H1 (cell line): ENCODE measurements around the gene MAGEB1. TPM values are rescaled to one million over a fixed set of nuclear protein-coding genes. Genes with fewer than 3 reads are reported as not detected.

Source experiments
- CTCF ChIA-PET: fragments of 300-600 bp; sonication (Branson Sonifier 250); formaldehyde crosslinking; loops from one replicate; lab custom pipeline; 2021; ENCODE audit not compliant: partially characterized antibody; lab: Charles Lee
- POLR2A ChIA-PET: fragments of 300-600 bp; sonication (Branson Sonifier 250); formaldehyde crosslinking; loops from one replicate; lab custom pipeline; 2021; ENCODE audit warnings: inconsistent platforms; ENCODE audit not compliant: partially characterized antibody; lab: Charles Lee
- DNase-seq, 2 experiments: peaks; one replicate each; pipeline versions ENCODE4 v3.0.0 to v3.0.0-alpha.2; 2010 to 2022; ENCODE audit warnings: low spot score in 2 of 2, low read depth in 1 of 2, mixed read lengths in 1 of 2
- FAIRE-seq: peaks from 2 replicates; lab custom pipeline; 2011; peaks lifted over from hg19 to GRCh38; lab: Jason Lieb, UNC
- H2AFZ ChIP-seq: 2 replicates; pipeline ENCODE4 v1.8.1; 2012; ENCODE audit warnings: low read length, inconsistent platforms
- H2AK5ac ChIP-seq: 2 replicates; pipeline ENCODE4 v1.6.1; 2013; ENCODE audit warnings: low read depth, low read length
- H2BK120ac ChIP-seq: replicated peaks from 2 replicates; pipeline ENCODE3; 2013; ENCODE audit warnings: low read depth, low read length, inconsistent platforms
- H2BK12ac ChIP-seq: 2 replicates; pipeline ENCODE4 v1.6.1; 2013; ENCODE audit warnings: low read depth, low read length
- H2BK15ac ChIP-seq: 2 replicates; pipeline ENCODE4 v1.6.1; 2013; ENCODE audit warnings: low read length
- H2BK20ac ChIP-seq: 2 replicates; pipeline ENCODE4 v1.6.1; 2013; ENCODE audit warnings: low read length
- H2BK5ac ChIP-seq: 2 replicates; pipeline ENCODE4 v1.6.1; 2013; ENCODE audit warnings: low read depth, low read length
- H3K14ac ChIP-seq: 2 replicates; pipeline ENCODE4 v1.6.1; 2013; ENCODE audit warnings: inconsistent platforms; ENCODE audit not compliant: insufficient read length
- H3K18ac ChIP-seq: 2 replicates; pipeline ENCODE4 v1.6.1; 2013; ENCODE audit warnings: low read length; ENCODE audit errors: extremely low read depth
- H3K23ac ChIP-seq: 2 replicates; pipeline ENCODE4 v1.6.1; 2013; ENCODE audit warnings: inconsistent platforms; ENCODE audit not compliant: insufficient read length
- H3K23me2 ChIP-seq: 2 replicates; pipeline ENCODE4 v1.6.1; 2013; ENCODE audit warnings: low read depth, low read length
- H3K27ac ChIP-seq: 2 replicates; pipeline ENCODE4 v1.6.1; 2011; ENCODE audit warnings: low read depth, low read length, inconsistent platforms
- H3K27me3 ChIP-seq, 4 experiments: replicated peaks in 1 of 4; 1 replicate in 1 of 4; 2 replicates in 3 of 4; pipeline versions ENCODE4 v1.6.1 to v1.8.1; 2011 to 2013; ENCODE audit warnings: low read length in 3 of 4, mild to moderate bottlenecking in 3 of 4, inconsistent platforms in 2 of 4, mixed read lengths in 2 of 4, moderate library complexity in 1 of 4; ENCODE audit not compliant: control insufficient read depth in 3 of 4, insufficient read depth in 3 of 4; ENCODE audit errors: extremely low read depth in 1 of 4
- H3K36me3 ChIP-seq, 4 experiments: 2 replicates each; pipeline versions ENCODE4 v1.6.1 to v1.8.1; 2011 to 2013; ENCODE audit warnings: mild to moderate bottlenecking in 4 of 4, low read length in 3 of 4, moderate library complexity in 2 of 4, control low read depth in 1 of 4, inconsistent platforms in 1 of 4; ENCODE audit not compliant: insufficient read depth in 4 of 4, control insufficient read depth in 2 of 4
- H3K4ac ChIP-seq: replicated peaks from 2 replicates; pipeline ENCODE3; 2013; ENCODE audit warnings: low read length, low read depth, mixed read lengths, inconsistent platforms; ENCODE audit not compliant: insufficient read length
- H3K4me1 ChIP-seq, 4 experiments: replicated peaks in 1 of 4; 1 replicate in 1 of 4; 2 replicates in 3 of 4; pipeline versions ENCODE4 v1.6.1 to v1.8.1; 2011 to 2013; ENCODE audit warnings: low read length in 3 of 4, inconsistent platforms in 2 of 4, mixed read lengths in 1 of 4; ENCODE audit not compliant: insufficient read depth in 4 of 4, control insufficient read depth in 3 of 4
- H3K4me2 ChIP-seq, 2 experiments: 2 replicates each; pipeline versions ENCODE4 v1.6.1 to v1.8.1; 2011 to 2013; ENCODE audit warnings: low read depth in 2 of 2, low read length in 2 of 2, control low read depth in 1 of 2, inconsistent platforms in 1 of 2, mild to moderate bottlenecking in 1 of 2; ENCODE audit not compliant: insufficient read depth in 1 of 2
- H3K4me3 ChIP-seq, 4 experiments: fragments of 200-600, 300-600 bp in 1 of 4; sonication (generic), shearing (Covaris generic), sonication (Bioruptor Twin) in 1 of 4; 2 replicates each; pipeline versions ENCODE4 v1.5.1 to v1.8.1; 2011 to 2016; ENCODE audit warnings: low read length in 4 of 4, low read depth in 3 of 4, control low read depth in 2 of 4, inconsistent platforms in 2 of 4, mild to moderate bottlenecking in 2 of 4, mixed read lengths in 1 of 4, moderate library complexity in 1 of 4; ENCODE audit not compliant: insufficient read depth in 2 of 4; ENCODE audit errors: extremely low read depth in 1 of 4
- H3K56ac ChIP-seq: replicated peaks from 2 replicates; pipeline ENCODE3; 2013; ENCODE audit warnings: low read depth, mild to moderate bottlenecking, mixed read lengths, low read length, inconsistent platforms; ENCODE audit not compliant: insufficient read length
- H3K79me1 ChIP-seq: 2 replicates; pipeline ENCODE4 v1.6.1; 2013; ENCODE audit warnings: low read depth, low read length, control low read depth
- H3K79me2 ChIP-seq, 2 experiments: 2 replicates each; pipeline versions ENCODE4 v1.6.1 to v1.8.1; 2012 to 2013; ENCODE audit warnings: low read length in 2 of 2, mild to moderate bottlenecking in 2 of 2, inconsistent platforms in 1 of 2; ENCODE audit not compliant: insufficient read depth in 2 of 2, control insufficient read depth in 1 of 2
- H3K9ac ChIP-seq, 4 experiments: replicated peaks in 1 of 4; 1 replicate in 1 of 4; 2 replicates in 3 of 4; pipeline versions ENCODE4 v1.6.1 to v1.8.1; 2011 to 2013; ENCODE audit warnings: low read depth in 3 of 4, low read length in 3 of 4, control low read depth in 2 of 4, mild to moderate bottlenecking in 2 of 4, moderate library complexity in 2 of 4, inconsistent platforms in 1 of 4; ENCODE audit errors: extremely low read depth in 1 of 4
- H3K9me3 ChIP-seq, 2 experiments: 2 replicates each; pipeline versions ENCODE4 v1.6.1 to v1.8.1; 2012 to 2013; ENCODE audit warnings: mild to moderate bottlenecking in 2 of 2, moderate library complexity in 2 of 2, control low read depth in 1 of 2, inconsistent platforms in 1 of 2, low read depth in 1 of 2, low read length in 1 of 2, mixed read lengths in 1 of 2; ENCODE audit not compliant: insufficient read depth in 2 of 2
- H4K20me1 ChIP-seq, 2 experiments: replicated peaks in 1 of 2; 2 replicates each; pipeline versions ENCODE3 to v1.8.1; 2011 to 2013; ENCODE audit warnings: inconsistent platforms in 2 of 2, low read length in 2 of 2, mild to moderate bottlenecking in 1 of 2; ENCODE audit not compliant: insufficient read depth in 2 of 2, control insufficient read depth in 1 of 2
- H4K5ac ChIP-seq: 2 replicates; pipeline ENCODE4 v1.6.1; 2013; ENCODE audit warnings: low read length, low read depth, mixed read lengths, inconsistent platforms; ENCODE audit not compliant: insufficient read length
- H4K8ac ChIP-seq: 2 replicates; pipeline ENCODE4 v1.8.0; 2013; ENCODE audit warnings: mild to moderate bottlenecking, moderate library complexity, low read length, inconsistent platforms; ENCODE audit not compliant: insufficient read depth; ENCODE audit errors: extremely low read depth
- H4K91ac ChIP-seq: replicated peaks from 2 replicates; pipeline ENCODE3; 2013; ENCODE audit warnings: low read length, mixed read lengths, inconsistent platforms; ENCODE audit not compliant: insufficient read length
- ASH2L ChIP-seq: fragments of 200-600, 300-600 bp; sonication (generic); IDR thresholded peaks from one replicate; pipeline ENCODE4 v1.7.1; 2017; ENCODE audit warnings: low read length
- CTCF ChIP-seq, 3 experiments: IDR thresholded peaks; 1 replicate in 2 of 3; 2 replicates in 1 of 3; pipeline versions ENCODE4 v1.5.1 to v1.6.1; 2011; ENCODE audit warnings: low read length in 3 of 3, mild to moderate bottlenecking in 3 of 3, inconsistent platforms in 2 of 3, low read depth in 1 of 3, moderate library complexity in 1 of 3; ENCODE audit not compliant: insufficient read depth in 1 of 3; ENCODE audit errors: control extremely low read depth in 1 of 3
- KDM4A ChIP-seq: IDR thresholded peaks from one replicate; pipeline ENCODE4 v1.7.1; 2012; ENCODE audit warnings: low read depth, mild to moderate bottlenecking, moderate library complexity, low read length, inconsistent platforms; ENCODE audit not compliant: severe bottlenecking
- polyA plus RNA-seq, 7 experiments: library from polyadenylated mRNA; depleted of rRNA in 3 of 7; stranded (reverse) in 5 of 7; unstranded in 2 of 7; fragments of >200 nt in 5 of 7; fragments of 200-250 nt in 2 of 7; gene quantifications; 1 replicate in 5 of 7; 2 replicates in 1 of 7; 4 replicates in 1 of 7; pipeline versions ENCODE4 v1.2.1 to v1.2.3, GENCODE V29; 2011 to 2013; ENCODE audit warnings: missing spikeins in 2 of 7, mixed read lengths in 2 of 7
- total RNA-seq: library from RNA; stranded (reverse); fragmentation: NEBNext Ultra II Directional; extraction: Animal tissue kit (Norgen Biotek cat#: 25700); gene quantifications from 2 replicates; pipeline ENCODE4 v1.2.1, GENCODE V29; 2021

Gene MAGEB1
- total and polyA plus RNA-seq, 2 of the 8 experiments (the other 6 are each of a cell fraction or from before 2014, with no cell fraction given), result 0.05 TPM; not detected in 1

- FAIRE-seq (no peak), DNase-seq (no peak)
- Histone ChIP-seq H3K27me3 (no peaks in the 10 kb centered on the region), H3K79me2 (no peaks in the 10 kb centered on the region), H4K91ac (no peak overlapping the region), H3K4ac (no peak overlapping the region), H3K18ac (no peak overlapping the region), H4K8ac (no peak overlapping the region), H2BK15ac (no peak overlapping the region), H3K4me3 (no peak overlapping the region), H3K9ac (no peak overlapping the region), H3K4me1 (no peaks in the 10 kb centered on the region), H3K79me1 (no peaks in the 10 kb centered on the region), H4K20me1 (no peaks in the 10 kb centered on the region), H3K36me3 (no peaks in the 10 kb centered on the region), H2BK12ac (no peak overlapping the region), H3K23ac (no peak overlapping the region), H3K14ac (no peak overlapping the region), H3K27ac (no peak overlapping the region), H4K5ac (no peak overlapping the region), H3K23me2 (no peaks in the 10 kb centered on the region), H2BK120ac (no peak overlapping the region), H3K9me3 (no peaks in the 10 kb centered on the region), H2AK5ac (no peak overlapping the region), H2BK20ac (no peak overlapping the region), H2BK5ac (no peak overlapping the region), H3K56ac (no peak overlapping the region), H2AFZ (no peak overlapping the region), H3K4me2 (no peak overlapping the region)
- ChIA-PET POLR2A (no interaction called here), CTCF (no interaction called here)
- no peak for TF ChIP-seq KDM4A
- TF ChIP-seq CTCF (IDR thresholded peaks at IDR 0.05; ENCODE audit: control extremely low read depth in 1 of 3, insufficient read depth in 1 of 3, low read depth in 1 of 3, low read length in 3 of 3), result no peak
- TF ChIP-seq ASH2L, result no peak
Measured at GRCh38 chrX:30282527-30282926, 35.6 kb downstream of the MAGEB1 start.
